Ishikawa (cell line): ENCODE data around the gene PTPRM.

ENCODE experiments used
- CEBPB ChIP-seq: IDR thresholded peaks from 2 replicates; pipeline ENCODE4 v1.6.1; 2012
- CREB1 ChIP-seq: IDR thresholded peaks from 2 replicates; pipeline ENCODE4 v1.6.1; 2012; ENCODE audit warnings: low read depth
- EGR1 ChIP-seq: IDR thresholded peaks from 2 replicates; pipeline ENCODE4 v1.6.1; 2012
- EP300 ChIP-seq: IDR thresholded peaks from 2 replicates; pipeline ENCODE4 v1.6.1; 2012; ENCODE audit warnings: borderline replicate concordance
- FOXM1 ChIP-seq: IDR thresholded peaks from 2 replicates; pipeline ENCODE4 v1.6.1; 2012; ENCODE audit warnings: low read depth, borderline replicate concordance
- NFIC ChIP-seq: IDR thresholded peaks from 2 replicates; pipeline ENCODE4 v1.6.1; 2012
- RAD21 ChIP-seq: IDR thresholded peaks from 2 replicates; pipeline ENCODE4 v1.6.1; 2012; ENCODE audit warnings: low read depth
- TAF1 ChIP-seq: IDR thresholded peaks from 2 replicates; pipeline ENCODE4 v1.6.1; 2012; ENCODE audit warnings: low read depth, mild to moderate bottlenecking
- TCF12 ChIP-seq: IDR thresholded peaks from 2 replicates; pipeline ENCODE4 v1.6.1; 2012; ENCODE audit warnings: low read depth
- TEAD4 ChIP-seq: IDR thresholded peaks from 2 replicates; pipeline ENCODE4 v1.6.1; 2012
- USF1 ChIP-seq: IDR thresholded peaks from 2 replicates; pipeline ENCODE4 v1.6.1; 2012
- YY1 ChIP-seq: IDR thresholded peaks from 2 replicates; pipeline ENCODE4 v1.6.1; 2012; ENCODE audit warnings: low read depth
- ZBTB7A ChIP-seq: IDR thresholded peaks from 2 replicates; pipeline ENCODE4 v1.6.1; 2012; ENCODE audit warnings: low read depth
- TF ChIP-seq, protein P1 (sequence below): IDR thresholded peaks from 2 replicates; pipeline ENCODE4 v1.6.1; 2012; ENCODE audit warnings: low read depth, mild to moderate bottlenecking
- TF ChIP-seq, protein P2 (sequence below): IDR thresholded peaks from 2 replicates; pipeline ENCODE4 v1.6.1; 2012

PTPRM gene

DNA sequence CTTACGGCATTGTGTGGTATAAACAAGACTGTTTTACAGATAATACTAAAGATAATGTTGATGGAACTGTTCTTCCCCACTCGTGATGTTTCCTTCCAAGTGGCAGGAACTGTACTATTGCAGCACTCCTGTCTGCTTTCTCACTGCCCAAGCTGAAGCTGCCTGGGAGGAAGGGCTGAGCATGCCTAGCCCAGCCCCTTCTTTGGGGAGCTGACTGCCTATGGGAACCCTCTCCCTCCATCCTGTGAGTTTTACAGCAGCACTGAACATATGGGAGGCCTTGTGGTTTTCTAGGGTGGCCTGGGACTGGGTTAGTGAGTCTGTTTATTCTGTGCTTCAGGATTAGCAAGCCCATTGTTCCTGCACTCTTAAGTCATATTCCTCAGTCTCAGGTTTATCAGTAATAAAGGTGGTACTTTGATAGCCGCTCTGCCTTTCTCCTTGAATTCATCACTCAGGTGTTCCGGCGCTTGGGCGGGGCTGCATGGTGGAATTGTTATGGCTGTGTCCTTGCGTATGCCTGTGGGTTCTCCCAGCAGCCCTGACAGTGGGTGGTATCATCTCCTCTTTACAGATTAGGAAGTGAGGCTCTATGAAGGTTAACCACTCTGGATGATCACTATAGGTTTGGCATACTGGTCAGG is 379.7 kb downstream of the PTPRM start:
- TF ChIP-seq ZBTB7A = no peak

GRCh38 chr18:7950380-7951136 is 383.4 kb downstream of the PTPRM start:
- TF ChIP-seq ZBTB7A (no peak), YY1 (no peak), NFIC (no peak)

- TF ChIP-seq TEAD4 (no peak), NFIC (no peak), YY1 (no peak)
- TF ChIP-seq, protein P1, sequence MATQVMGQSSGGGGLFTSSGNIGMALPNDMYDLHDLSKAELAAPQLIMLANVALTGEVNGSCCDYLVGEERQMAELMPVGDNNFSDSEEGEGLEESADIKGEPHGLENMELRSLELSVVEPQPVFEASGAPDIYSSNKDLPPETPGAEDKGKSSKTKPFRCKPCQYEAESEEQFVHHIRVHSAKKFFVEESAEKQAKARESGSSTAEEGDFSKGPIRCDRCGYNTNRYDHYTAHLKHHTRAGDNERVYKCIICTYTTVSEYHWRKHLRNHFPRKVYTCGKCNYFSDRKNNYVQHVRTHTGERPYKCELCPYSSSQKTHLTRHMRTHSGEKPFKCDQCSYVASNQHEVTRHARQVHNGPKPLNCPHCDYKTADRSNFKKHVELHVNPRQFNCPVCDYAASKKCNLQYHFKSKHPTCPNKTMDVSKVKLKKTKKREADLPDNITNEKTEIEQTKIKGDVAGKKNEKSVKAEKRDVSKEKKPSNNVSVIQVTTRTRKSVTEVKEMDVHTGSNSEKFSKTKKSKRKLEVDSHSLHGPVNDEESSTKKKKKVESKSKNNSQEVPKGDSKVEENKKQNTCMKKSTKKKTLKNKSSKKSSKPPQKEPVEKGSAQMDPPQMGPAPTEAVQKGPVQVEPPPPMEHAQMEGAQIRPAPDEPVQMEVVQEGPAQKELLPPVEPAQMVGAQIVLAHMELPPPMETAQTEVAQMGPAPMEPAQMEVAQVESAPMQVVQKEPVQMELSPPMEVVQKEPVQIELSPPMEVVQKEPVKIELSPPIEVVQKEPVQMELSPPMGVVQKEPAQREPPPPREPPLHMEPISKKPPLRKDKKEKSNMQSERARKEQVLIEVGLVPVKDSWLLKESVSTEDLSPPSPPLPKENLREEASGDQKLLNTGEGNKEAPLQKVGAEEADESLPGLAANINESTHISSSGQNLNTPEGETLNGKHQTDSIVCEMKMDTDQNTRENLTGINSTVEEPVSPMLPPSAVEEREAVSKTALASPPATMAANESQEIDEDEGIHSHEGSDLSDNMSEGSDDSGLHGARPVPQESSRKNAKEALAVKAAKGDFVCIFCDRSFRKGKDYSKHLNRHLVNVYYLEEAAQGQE = no peak
Measured at GRCh38 chr18:7953095-7953958, 386.2 kb downstream of the PTPRM start.

GRCh38 chr18:7954238-7954637 is 387.1 kb downstream of the PTPRM start:
- TF ChIP-seq TEAD4 (no peak), ZBTB7A (no peak), TCF12 (no peak), CEBPB (no peak), YY1 (no peak)
- TF ChIP-seq, protein P2, sequence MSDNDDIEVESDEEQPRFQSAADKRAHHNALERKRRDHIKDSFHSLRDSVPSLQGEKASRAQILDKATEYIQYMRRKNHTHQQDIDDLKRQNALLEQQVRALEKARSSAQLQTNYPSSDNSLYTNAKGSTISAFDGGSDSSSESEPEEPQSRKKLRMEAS = no peak

DNA sequence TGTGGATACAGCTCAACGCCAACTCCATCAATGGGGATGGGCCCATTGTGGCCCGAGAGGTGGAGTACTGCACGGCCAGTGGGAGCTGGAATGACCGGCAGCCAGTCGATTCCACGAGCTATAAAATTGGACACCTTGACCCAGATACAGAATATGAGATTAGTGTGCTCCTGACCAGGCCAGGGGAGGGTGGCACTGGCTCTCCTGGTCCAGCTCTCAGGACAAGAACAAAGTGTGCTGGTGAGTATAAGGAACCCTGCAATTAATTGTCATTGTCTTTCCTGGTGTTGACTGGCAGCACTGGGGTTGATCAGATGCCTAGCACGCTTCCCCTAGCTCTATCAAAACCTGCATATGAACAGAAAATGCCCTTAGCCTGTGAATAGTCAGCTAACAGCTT is 388.1 kb downstream of the PTPRM start:
- TF ChIP-seq YY1 (no peak), EGR1 (no peak), CEBPB (no peak), TAF1 (no peak), TCF12 (no peak), ZBTB7A (no peak), FOXM1 (no peak), TEAD4 (no peak), CREB1 (no peak), EP300 (no peak), RAD21 (no peak), NFIC (no peak)
- TF ChIP-seq, protein P2 = no peak

DNA sequence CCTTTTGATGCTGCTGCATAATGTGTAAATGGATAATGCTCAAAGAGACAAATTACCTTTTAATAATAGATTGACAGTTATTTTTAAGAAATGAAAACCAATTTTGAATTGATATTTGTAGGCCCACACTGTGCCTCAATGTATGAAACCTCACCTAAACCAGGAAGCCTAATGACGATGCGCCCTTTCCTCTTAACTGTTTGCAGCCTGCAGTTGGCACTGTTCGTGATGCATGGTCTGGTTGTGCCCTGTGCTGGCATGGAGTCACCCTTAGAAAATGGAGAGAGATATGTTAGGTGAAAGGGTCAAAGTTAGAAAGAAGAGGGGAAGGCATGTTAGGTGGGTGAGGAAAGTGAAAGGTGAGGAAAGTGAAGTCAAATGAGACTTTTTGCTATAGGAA is 390.2 kb downstream of the PTPRM start:
- TF ChIP-seq YY1 (no peak), CEBPB (no peak), ZBTB7A (no peak), FOXM1 (no peak), TCF12 (no peak), TEAD4 (no peak), NFIC (no peak), RAD21 (no peak), TAF1 (no peak), CREB1 (no peak), EP300 (no peak), EGR1 (no peak), USF1 (no peak)
- TF ChIP-seq, protein P1 = no peak
- TF ChIP-seq, protein P2 = no peak
